ENCODE data around the gene CNTNAP2.

DNA sequence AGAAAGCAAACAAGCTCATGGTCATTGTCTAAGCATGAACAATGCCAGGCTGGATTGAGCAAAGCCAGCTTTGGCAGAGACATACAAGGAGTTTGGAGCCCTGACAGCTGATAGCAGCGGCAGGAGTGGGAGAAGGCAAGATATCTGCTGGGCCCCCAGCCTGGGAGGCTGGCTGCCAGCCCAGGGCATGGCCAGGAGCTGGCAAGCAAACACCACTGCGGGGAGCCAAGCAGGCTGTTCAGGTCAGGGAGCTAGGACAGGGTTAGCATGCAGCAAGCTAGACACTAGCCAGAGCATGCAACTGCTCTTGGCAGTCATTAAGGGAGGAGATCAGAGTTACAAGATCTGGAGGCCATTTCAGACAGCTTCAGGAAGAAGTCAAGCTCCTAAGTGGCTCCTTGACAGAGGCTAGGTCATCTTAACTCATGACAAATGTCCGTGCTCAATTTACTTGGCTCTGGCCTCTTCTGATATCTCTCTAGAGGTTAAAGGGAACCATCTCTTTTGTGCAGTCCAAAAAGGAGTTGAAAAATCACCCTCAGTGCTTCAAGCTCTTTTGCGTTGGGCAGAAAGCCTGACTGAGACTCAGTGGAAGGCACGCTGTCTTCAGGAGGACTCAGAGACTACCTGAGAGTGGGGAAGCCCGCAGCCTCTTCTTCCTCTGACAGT is 2037.1 kb downstream of the CNTNAP2 start:
- TF ChIP-seq, protein P1, sequence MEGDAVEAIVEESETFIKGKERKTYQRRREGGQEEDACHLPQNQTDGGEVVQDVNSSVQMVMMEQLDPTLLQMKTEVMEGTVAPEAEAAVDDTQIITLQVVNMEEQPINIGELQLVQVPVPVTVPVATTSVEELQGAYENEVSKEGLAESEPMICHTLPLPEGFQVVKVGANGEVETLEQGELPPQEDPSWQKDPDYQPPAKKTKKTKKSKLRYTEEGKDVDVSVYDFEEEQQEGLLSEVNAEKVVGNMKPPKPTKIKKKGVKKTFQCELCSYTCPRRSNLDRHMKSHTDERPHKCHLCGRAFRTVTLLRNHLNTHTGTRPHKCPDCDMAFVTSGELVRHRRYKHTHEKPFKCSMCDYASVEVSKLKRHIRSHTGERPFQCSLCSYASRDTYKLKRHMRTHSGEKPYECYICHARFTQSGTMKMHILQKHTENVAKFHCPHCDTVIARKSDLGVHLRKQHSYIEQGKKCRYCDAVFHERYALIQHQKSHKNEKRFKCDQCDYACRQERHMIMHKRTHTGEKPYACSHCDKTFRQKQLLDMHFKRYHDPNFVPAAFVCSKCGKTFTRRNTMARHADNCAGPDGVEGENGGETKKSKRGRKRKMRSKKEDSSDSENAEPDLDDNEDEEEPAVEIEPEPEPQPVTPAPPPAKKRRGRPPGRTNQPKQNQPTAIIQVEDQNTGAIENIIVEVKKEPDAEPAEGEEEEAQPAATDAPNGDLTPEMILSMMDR (IDR thresholded peaks at IDR 0.05; ENCODE audit: insufficient read depth, low read length, poor library complexity, severe bottlenecking), result no peak
- no peak for TF ChIP-seq EZH2phosphoT487 (conservative IDR thresholded peaks at IDR 0.05; ENCODE audit: low read length)
